OCI-LY3 (cell line): ENCODE data around the gene SYNDIG1.

Source experiments
- H2AFZ ChIP-seq: fragments of 200-600, 300-600 bp; shearing (Covaris generic); 2 replicates; pipeline ENCODE4 v1.6.0; 2014; ENCODE audit warnings: antibody characterized with exemption, low read depth, low read length
- H3K27ac ChIP-seq: fragments of 200-600, 300-600 bp; sonication (generic); 2 replicates; pipeline ENCODE4 v1.5.1; 2014; ENCODE audit warnings: mild to moderate bottlenecking, low read length, moderate library complexity, mixed read lengths
- H3K27me3 ChIP-seq: fragments of 200-600, 300-600 bp; sonication (generic); 2 replicates; pipeline ENCODE4 v1.6.1; 2014; ENCODE audit warnings: low read depth, low read length, mixed read lengths
- H3K36me3 ChIP-seq: fragments of 200-600, 300-600 bp; sonication (generic); replicated peaks from 2 replicates; pipeline ENCODE3; 2014; ENCODE audit warnings: low read depth, low read length, mixed read lengths
- H3K4me1 ChIP-seq: fragments of 300-600, 200-600 bp; sonication (generic); 2 replicates; pipeline ENCODE4 v1.6.1; 2014; ENCODE audit warnings: low read length, mixed read lengths
- H3K4me2 ChIP-seq: fragments of 200-600, 300-600 bp; sonication (generic); 2 replicates; pipeline ENCODE4 v1.6.1; 2014; ENCODE audit warnings: low read length, mixed read lengths
- H3K4me3 ChIP-seq: fragments of 300-600, 200-600 bp; sonication (generic); 2 replicates; pipeline ENCODE4 v1.5.1; 2014; ENCODE audit warnings: antibody characterized with exemption, mild to moderate bottlenecking, low read length, moderate library complexity
- H3K79me2 ChIP-seq: fragments of 300-600, 200-600 bp; shearing (Covaris generic); 2 replicates; pipeline ENCODE4 v1.6.1; 2014; ENCODE audit warnings: mild to moderate bottlenecking, low read length, mixed read lengths
- H3K9ac ChIP-seq: fragments of 300-600, 200-600 bp; shearing (Covaris generic); 2 replicates; pipeline ENCODE4 v1.6.0; 2014; ENCODE audit warnings: mild to moderate bottlenecking, low read length, moderate library complexity
- H3K9me3 ChIP-seq: fragments of 200-600, 300-600 bp; shearing (Covaris generic); 2 replicates; pipeline ENCODE4 v1.6.1; 2014; ENCODE audit warnings: low read length, mixed read lengths; ENCODE audit not compliant: insufficient read depth
- H4K20me1 ChIP-seq: fragments of 200-600, 300-600 bp; sonication (generic); 2 replicates; pipeline ENCODE4 v1.6.1; 2016; ENCODE audit warnings: low read length, mixed read lengths; ENCODE audit not compliant: insufficient read depth
- CTCF ChIP-seq: fragments of 200-600, 300-600 bp; sonication (generic); IDR thresholded peaks from 2 replicates; pipeline ENCODE4 v1.5.1; 2014; ENCODE audit warnings: antibody characterized with exemption, low read length, low read depth
- EZH2phosphoT487 ChIP-seq: fragments of 200-600 bp; shearing (Covaris generic); IDR thresholded peaks from 2 replicates; pipeline ENCODE4 v1.6.1; 2018; ENCODE audit warnings: antibody characterized with exemption, mixed run types, low read depth

The SYNDIG1 gene

GRCh38 chr20:24636626-24637025 lies 167.2 kb downstream of the SYNDIG1 start:
- no peak overlapping the region for H3K4me3 ChIP-seq
- TF ChIP-seq EZH2phosphoT487 (no peak), CTCF (no peak)
- no peak overlapping the region for H3K9ac ChIP-seq
- H4K20me1 ChIP-seq = no peaks in the 10 kb centered on the region
- H3K27ac ChIP-seq = no peak overlapping the region
- no peaks in the 10 kb centered on the region; the same call in 1 of the 2 replicates for H3K4me1 ChIP-seq
- no peak overlapping the region for H3K4me2 ChIP-seq
- no peak overlapping the region for H2AFZ ChIP-seq
- peaks cover 51% of the 10 kb centered on the region for H3K27me3 ChIP-seq
- H3K36me3 ChIP-seq = no peaks in the 10 kb centered on the region
- H3K9me3 ChIP-seq = no peaks in the 10 kb centered on the region
- no peaks in the 10 kb centered on the region for H3K79me2 ChIP-seq

- no peak for TF ChIP-seq CTCF
- TF ChIP-seq EZH2phosphoT487 = no peak
- no peaks in the 10 kb centered on the region for H4K20me1 ChIP-seq
- no peak overlapping the region for H2AFZ ChIP-seq
- H3K27me3 ChIP-seq = peaks cover 51% of the 10 kb centered on the region
- no peaks in the 10 kb centered on the region for H3K79me2 ChIP-seq
- H3K9ac ChIP-seq = no peak overlapping the region
- no peaks in the 10 kb centered on the region; the same call in 1 of the 2 replicates for H3K4me1 ChIP-seq
- H3K4me2 ChIP-seq = no peak overlapping the region
- H3K27ac ChIP-seq = no peak overlapping the region
- H3K9me3 ChIP-seq = no peaks in the 10 kb centered on the region
- no peaks in the 10 kb centered on the region for H3K36me3 ChIP-seq
- no peak overlapping the region for H3K4me3 ChIP-seq
Measured at GRCh38 chr20:24637087-24637486, 167.7 kb downstream of the SYNDIG1 start.

GRCh38 chr20:24637941-24638340 lies 168.5 kb downstream of the SYNDIG1 start:
- Histone ChIP-seq H4K20me1 (no peaks in the 10 kb centered on the region), H3K9me3 (no peaks in the 10 kb centered on the region), H3K27ac (no peak overlapping the region), H3K4me1 (no peaks in the 10 kb centered on the region; the same call in 1 of the 2 replicates), H3K79me2 (no peaks in the 10 kb centered on the region), H3K9ac (no peak overlapping the region), H2AFZ (no peak overlapping the region), H3K4me3 (no peak overlapping the region), H3K36me3 (no peaks in the 10 kb centered on the region), H3K27me3 (peaks cover 51% of the 10 kb centered on the region), H3K4me2 (no peak overlapping the region)
- TF ChIP-seq EZH2phosphoT487 (no peak), CTCF (no peak)

- no peaks in the 10 kb centered on the region for H3K9me3 ChIP-seq
- H3K4me1 ChIP-seq = no peaks in the 10 kb centered on the region; the same call in 1 of the 2 replicates
- no peak for TF ChIP-seq CTCF
- no peak for TF ChIP-seq EZH2phosphoT487
- no peak overlapping the region for H3K4me3 ChIP-seq
- no peak overlapping the region for H2AFZ ChIP-seq
- H3K27me3 ChIP-seq = peaks cover 54% of the 10 kb centered on the region
- H4K20me1 ChIP-seq = no peaks in the 10 kb centered on the region
- no peak overlapping the region for H3K9ac ChIP-seq
- no peak overlapping the region for H3K4me2 ChIP-seq
- H3K36me3 ChIP-seq = no peaks in the 10 kb centered on the region
- H3K79me2 ChIP-seq = no peaks in the 10 kb centered on the region
- H3K27ac ChIP-seq = no peak overlapping the region
Measured at GRCh38 chr20:24638591-24639548, 169.4 kb downstream of the SYNDIG1 start.
